ENCODE results near the gene IMP4.

IMP4 gene

GRCh38 chr2:130354139-130354428, 11.4 kb downstream of the IMP4 start:
- in situ Hi-C loops (cut with MboI; ENCODE audit: low sequenced_read_pairs), result no loop called here

GRCh38 chr2:130355172-130355577, 12.5 kb downstream of the IMP4 start:
- in situ Hi-C loops (cut with MboI; ENCODE audit: low sequenced_read_pairs), result no loop called here

- in situ Hi-C loops (cut with MboI; ENCODE audit: low sequenced_read_pairs), result no loop called here
These were observed 13.1 kb downstream of the IMP4 start, which contains the start of gene PTPN18 for GRCh38 chr2:130355578-130356431. PTPN18 (plus strand) TSS chr2:130356056; CDS start chr2:130356108, 52 bp downstream.

- in situ Hi-C loops (cut with MboI; ENCODE audit: low sequenced_read_pairs), result no loop called here
These were observed 15.2 kb downstream of the IMP4 start for GRCh38 chr2:130357864-130358263.

GRCh38 chr2:130358420-130359350, 16.0 kb downstream of the IMP4 start:
- in situ Hi-C loops (cut with MboI; ENCODE audit: low sequenced_read_pairs), result no loop called here

GRCh38 chr2:130359466-130359865, 16.8 kb downstream of the IMP4 start:
- in situ Hi-C loops (cut with MboI; ENCODE audit: low sequenced_read_pairs), result no loop called here

- in situ Hi-C loops (cut with MboI; ENCODE audit: low sequenced_read_pairs), result no loop called here
These were observed 20.8 kb downstream of the IMP4 start for GRCh38 chr2:130363479-130363878.

GRCh38 chr2:130365075-130365474, 22.4 kb downstream of the IMP4 start:
- in situ Hi-C loops (cut with MboI; ENCODE audit: low sequenced_read_pairs), result no loop called here

- in situ Hi-C loops (cut with MboI; ENCODE audit: low sequenced_read_pairs), result no loop called here
These were observed 23.3 kb downstream of the IMP4 start for GRCh38 chr2:130365963-130366362.

GRCh38 chr2:130366720-130367119, 24.0 kb downstream of the IMP4 start:
- in situ Hi-C loops (cut with MboI; ENCODE audit: low sequenced_read_pairs), result no loop called here

GRCh38 chr2:130368786-130369185, 26.1 kb downstream of the IMP4 start:
- in situ Hi-C loops (cut with MboI; ENCODE audit: low sequenced_read_pairs), result no loop called here

- in situ Hi-C loops (cut with MboI; ENCODE audit: low sequenced_read_pairs), result no loop called here
These were observed 26.7 kb downstream of the IMP4 start for GRCh38 chr2:130369311-130369964.

GRCh38 chr2:130369965-130370341, 27.3 kb downstream of the IMP4 start:
- in situ Hi-C loops (cut with MboI; ENCODE audit: low sequenced_read_pairs), result no loop called here

- in situ Hi-C loops (cut with MboI; ENCODE audit: low sequenced_read_pairs), result no loop called here
These were observed 27.8 kb downstream of the IMP4 start for GRCh38 chr2:130370490-130370889.

GRCh38 chr2:130371723-130372054, 29.0 kb downstream of the IMP4 start:
- in situ Hi-C loops (cut with MboI; ENCODE audit: low sequenced_read_pairs), result no loop called here

GRCh38 chr2:130372055-130372832, 29.5 kb downstream of the IMP4 start:
- in situ Hi-C loops (cut with MboI; ENCODE audit: low sequenced_read_pairs), result no loop called here

- in situ Hi-C loops (cut with MboI; ENCODE audit: low sequenced_read_pairs), result no loop called here
These were observed 30.4 kb downstream of the IMP4 start for GRCh38 chr2:130372833-130373807.

GRCh38 chr2:130373808-130374365, 31.2 kb downstream of the IMP4 start:
- in situ Hi-C loops (cut with MboI; ENCODE audit: low sequenced_read_pairs), result no loop called here

- in situ Hi-C loops (cut with MboI; ENCODE audit: low sequenced_read_pairs), result no loop called here
These were observed 32.0 kb downstream of the IMP4 start for GRCh38 chr2:130374587-130375290.

Data from HL-60/S4 treated with retinoic acid at 250 ng/mL for 4 days and 3 days (cell line).